GM18870 (cell line): ENCODE data around the gene MUCL1.

Experiments used
- ATAC-seq: cut with Tn5 transposase; IDR thresholded peaks from one replicate; pipeline ENCODE4 v1.9.1; 2021; ENCODE audit warnings: moderate library complexity; ENCODE audit not compliant: unreplicated experiment

MUCL1 gene

DNA sequence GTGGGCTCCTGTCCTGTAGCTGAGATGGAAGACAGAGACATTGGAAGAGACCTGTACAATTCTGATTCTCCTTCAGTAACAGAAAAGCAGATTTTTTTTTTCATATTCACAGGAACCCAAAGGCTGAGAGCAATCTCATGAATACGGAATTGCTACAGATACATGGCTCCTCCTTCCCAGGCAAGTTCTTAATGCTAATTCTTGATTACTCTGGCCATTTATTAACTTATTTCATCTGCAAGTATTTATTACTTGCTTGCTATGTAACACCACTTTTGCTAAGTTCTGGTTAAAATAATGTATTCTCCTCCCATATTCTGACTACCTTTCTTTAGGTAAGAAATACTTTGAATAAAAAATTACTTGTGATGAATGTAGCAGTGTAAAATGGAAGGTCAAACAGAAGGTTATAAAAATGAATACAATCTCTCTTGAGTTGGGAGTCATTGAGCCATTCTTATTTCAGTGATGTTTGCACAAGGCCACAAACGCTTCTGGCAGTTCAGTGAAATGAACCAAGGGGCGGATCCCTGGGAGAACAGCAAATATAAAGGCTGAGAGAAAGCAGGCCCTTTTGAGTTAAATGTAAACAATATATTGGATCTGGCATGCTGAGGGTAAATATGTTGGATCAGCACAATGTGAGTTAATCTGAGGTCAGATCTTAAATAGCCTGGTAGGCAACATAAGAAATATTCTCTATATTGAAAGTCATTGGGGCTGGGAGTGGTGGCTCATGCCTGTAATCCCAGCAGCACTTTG, 37.6 kb downstream of the MUCL1 start:
- no peak for ATAC-seq
